Panc1 (cell line): ENCODE measurements around the gene ATF7. TPM values are rescaled to one million over a fixed set of nuclear protein-coding genes. Genes with fewer than 3 reads are reported as not detected.

Source experiments
- ATAC-seq: fragments of 200-7000 bp; cut with Tn5 transposase; 2 replicates; pipeline ENCODE4 v1.9.1; 2020; ENCODE audit warnings: mild to moderate bottlenecking, moderate library complexity
- BruUV-seq: library from RNA; stranded (reverse); fragments of 400-500 nt; replicated peaks from 2 replicates; lab custom pipeline; 2021; lab: Mats Ljungman, UMichigan
- CTCF ChIA-PET: fragments of 300-600 bp; sonication (Branson Sonifier 250); formaldehyde crosslinking; loops from one replicate; lab custom pipeline; 2022; ENCODE audit warnings: antibody characterized with exemption; lab: Charles Lee
- POLR2A ChIA-PET: fragments of 300-600 bp; sonication (Branson Sonifier 250); formaldehyde crosslinking; loops from one replicate; lab custom pipeline; 2022; ENCODE audit warnings: antibody characterized with exemption; lab: Charles Lee
- DNase-seq: peaks from one replicate; pipeline ENCODE4 v3.0.0-alpha.2; 2010; ENCODE audit warnings: low read depth, low spot score
- H3K27ac ChIP-seq: 2 replicates; pipeline ENCODE4 v1.5.1; 2011; ENCODE audit warnings: mild to moderate bottlenecking, low read length, inconsistent platforms
- H3K27me3 ChIP-seq: fragments of 200-500 bp; sonication (Bioruptor generic); 2 replicates; pipeline ENCODE4 v1.6.0; 2014; ENCODE audit warnings: low read length, inconsistent platforms; ENCODE audit not compliant: control insufficient read depth, insufficient read depth
- H3K36me3 ChIP-seq: fragments of 200-500 bp; sonication (Bioruptor generic); 2 replicates; pipeline ENCODE4 v1.5.1; 2014; ENCODE audit warnings: inconsistent platforms, mild to moderate bottlenecking, low read length, moderate library complexity; ENCODE audit not compliant: control insufficient read depth, insufficient read depth
- H3K4me1 ChIP-seq: 2 replicates; pipeline ENCODE4 v1.5.1; 2011; ENCODE audit warnings: inconsistent platforms, mild to moderate bottlenecking, low read length, moderate library complexity; ENCODE audit not compliant: control insufficient read depth, insufficient read depth
- H3K4me3 ChIP-seq, 2 experiments: 2 replicates each; pipeline ENCODE4 v1.5.1; 2011 to 2012; ENCODE audit warnings: low read depth in 2 of 2, low read length in 2 of 2, mild to moderate bottlenecking in 2 of 2, inconsistent platforms in 1 of 2, moderate library complexity in 1 of 2
- H3K9me3 ChIP-seq: fragments of 200-500 bp; sonication (Bioruptor generic); 2 replicates; pipeline ENCODE4 v1.5.1; 2014; ENCODE audit warnings: low read depth, mild to moderate bottlenecking, inconsistent platforms, low read length, moderate library complexity; ENCODE audit not compliant: control insufficient read depth, insufficient read depth
- POLR2AphosphoS5 ChIP-seq: IDR thresholded peaks from 2 replicates; pipeline ENCODE4 v1.6.1; 2012; ENCODE audit warnings: mild to moderate bottlenecking, low read depth, low read length, moderate library complexity
- SIN3A ChIP-seq: IDR thresholded peaks from 2 replicates; pipeline ENCODE4 v1.6.1; 2012; ENCODE audit warnings: low read depth, mild to moderate bottlenecking, low read length, moderate library complexity, borderline replicate concordance; ENCODE audit not compliant: insufficient read depth
- TCF7L2 ChIP-seq: IDR thresholded peaks from 2 replicates; pipeline ENCODE4 v1.6.1; 2011; ENCODE audit warnings: mild to moderate bottlenecking, low read depth, low read length, inconsistent platforms
- in situ Hi-C: cut with HindIII; loops from 2 replicates; pipeline ENCODE4 v1.10.0; 2016; ENCODE audit warnings: low sequenced_read_pairs, low pct_unique_long_range_greater_than_20kb
- intact Hi-C: fragments of 100-400 bp; cut with micrococcal nuclease; formaldehyde crosslinking; loops from one replicate; pipeline ENCODE4 v1.10.0; 2022; ENCODE audit not compliant: unreplicated experiment
- total RNA-seq: library from RNA; stranded (reverse); gene quantifications from one replicate; pipeline ENCODE4 v1.2.1, GENCODE V29; 2021; ENCODE audit not compliant: unreplicated experiment
- TF ChIP-seq, protein P1 (sequence below), 2 experiments: IDR thresholded peaks; 2 replicates each; pipeline ENCODE4 v1.6.1; 2011 to 2012; ENCODE audit warnings: low read depth in 2 of 2, control low read depth in 1 of 2, low read length in 1 of 2, mild to moderate bottlenecking in 1 of 2, moderate library complexity in 1 of 2; ENCODE audit not compliant: insufficient read depth in 1 of 2
- TF ChIP-seq, protein P2 (sequence below): fragments of 450-650 bp; IDR thresholded peaks from 2 replicates; pipeline ENCODE4 v1.5.1; 2017; ENCODE audit warnings: mild to moderate bottlenecking

The ATF7 gene
- total RNA-seq, 1 experiment from 2014 or later, result 29.5 TPM

DNA sequence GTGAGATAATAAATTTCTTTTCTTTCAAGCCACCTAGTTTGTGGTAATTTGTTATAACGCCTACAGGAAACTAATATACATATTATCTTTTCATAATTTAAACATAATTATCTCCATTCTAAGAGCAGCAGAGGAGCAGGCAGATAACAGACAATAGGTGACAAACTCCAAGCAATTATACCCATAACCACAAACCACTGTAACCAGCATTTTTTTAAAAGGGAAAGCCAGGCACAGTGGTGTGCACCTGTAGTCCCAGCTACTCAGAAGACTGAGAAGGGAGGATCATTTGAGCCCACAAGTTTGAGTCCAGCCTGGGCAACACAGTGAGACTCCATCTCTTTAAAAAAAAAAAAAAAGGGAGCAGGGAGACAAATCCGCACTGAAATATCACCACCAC lies 54.9 kb downstream of the ATF7 start:
- intact Hi-C loops (no loop called here), in situ Hi-C loops (no loop called here)
- ATAC-seq (no peak), DNase-seq (no peak)
- CTCF ChIA-PET, result interaction anchor here (0.5 to 0.6 kb wide), 2 partner anchors 11 to 1519 kb away, joined by 3 to 14 read pairs; no protein-coding TSS in a partner anchor
- Histone ChIP-seq H3K4me3 (no peak overlapping the region), H3K4me1 (no peaks in the 10 kb centered on the region), H3K36me3 (no peaks in the 10 kb centered on the region), H3K27me3 (no peaks in the 10 kb centered on the region), H3K27ac (no peak overlapping the region), H3K9me3 (no peaks in the 10 kb centered on the region)
- BruUV-seq, result no TSS peak
- TF ChIP-seq, protein P1, sequence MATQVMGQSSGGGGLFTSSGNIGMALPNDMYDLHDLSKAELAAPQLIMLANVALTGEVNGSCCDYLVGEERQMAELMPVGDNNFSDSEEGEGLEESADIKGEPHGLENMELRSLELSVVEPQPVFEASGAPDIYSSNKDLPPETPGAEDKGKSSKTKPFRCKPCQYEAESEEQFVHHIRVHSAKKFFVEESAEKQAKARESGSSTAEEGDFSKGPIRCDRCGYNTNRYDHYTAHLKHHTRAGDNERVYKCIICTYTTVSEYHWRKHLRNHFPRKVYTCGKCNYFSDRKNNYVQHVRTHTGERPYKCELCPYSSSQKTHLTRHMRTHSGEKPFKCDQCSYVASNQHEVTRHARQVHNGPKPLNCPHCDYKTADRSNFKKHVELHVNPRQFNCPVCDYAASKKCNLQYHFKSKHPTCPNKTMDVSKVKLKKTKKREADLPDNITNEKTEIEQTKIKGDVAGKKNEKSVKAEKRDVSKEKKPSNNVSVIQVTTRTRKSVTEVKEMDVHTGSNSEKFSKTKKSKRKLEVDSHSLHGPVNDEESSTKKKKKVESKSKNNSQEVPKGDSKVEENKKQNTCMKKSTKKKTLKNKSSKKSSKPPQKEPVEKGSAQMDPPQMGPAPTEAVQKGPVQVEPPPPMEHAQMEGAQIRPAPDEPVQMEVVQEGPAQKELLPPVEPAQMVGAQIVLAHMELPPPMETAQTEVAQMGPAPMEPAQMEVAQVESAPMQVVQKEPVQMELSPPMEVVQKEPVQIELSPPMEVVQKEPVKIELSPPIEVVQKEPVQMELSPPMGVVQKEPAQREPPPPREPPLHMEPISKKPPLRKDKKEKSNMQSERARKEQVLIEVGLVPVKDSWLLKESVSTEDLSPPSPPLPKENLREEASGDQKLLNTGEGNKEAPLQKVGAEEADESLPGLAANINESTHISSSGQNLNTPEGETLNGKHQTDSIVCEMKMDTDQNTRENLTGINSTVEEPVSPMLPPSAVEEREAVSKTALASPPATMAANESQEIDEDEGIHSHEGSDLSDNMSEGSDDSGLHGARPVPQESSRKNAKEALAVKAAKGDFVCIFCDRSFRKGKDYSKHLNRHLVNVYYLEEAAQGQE (IDR thresholded peaks at IDR 0.05; ENCODE audit: insufficient read depth in 1 of 2, low read depth in 2 of 2, low read length in 1 of 2), result no peak
- TF ChIP-seq, protein P2, sequence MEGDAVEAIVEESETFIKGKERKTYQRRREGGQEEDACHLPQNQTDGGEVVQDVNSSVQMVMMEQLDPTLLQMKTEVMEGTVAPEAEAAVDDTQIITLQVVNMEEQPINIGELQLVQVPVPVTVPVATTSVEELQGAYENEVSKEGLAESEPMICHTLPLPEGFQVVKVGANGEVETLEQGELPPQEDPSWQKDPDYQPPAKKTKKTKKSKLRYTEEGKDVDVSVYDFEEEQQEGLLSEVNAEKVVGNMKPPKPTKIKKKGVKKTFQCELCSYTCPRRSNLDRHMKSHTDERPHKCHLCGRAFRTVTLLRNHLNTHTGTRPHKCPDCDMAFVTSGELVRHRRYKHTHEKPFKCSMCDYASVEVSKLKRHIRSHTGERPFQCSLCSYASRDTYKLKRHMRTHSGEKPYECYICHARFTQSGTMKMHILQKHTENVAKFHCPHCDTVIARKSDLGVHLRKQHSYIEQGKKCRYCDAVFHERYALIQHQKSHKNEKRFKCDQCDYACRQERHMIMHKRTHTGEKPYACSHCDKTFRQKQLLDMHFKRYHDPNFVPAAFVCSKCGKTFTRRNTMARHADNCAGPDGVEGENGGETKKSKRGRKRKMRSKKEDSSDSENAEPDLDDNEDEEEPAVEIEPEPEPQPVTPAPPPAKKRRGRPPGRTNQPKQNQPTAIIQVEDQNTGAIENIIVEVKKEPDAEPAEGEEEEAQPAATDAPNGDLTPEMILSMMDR, result no peak
- TF ChIP-seq POLR2AphosphoS5 (no peak), SIN3A (no peak), TCF7L2 (no peak)
- POLR2A ChIA-PET, result no interaction called here

DNA sequence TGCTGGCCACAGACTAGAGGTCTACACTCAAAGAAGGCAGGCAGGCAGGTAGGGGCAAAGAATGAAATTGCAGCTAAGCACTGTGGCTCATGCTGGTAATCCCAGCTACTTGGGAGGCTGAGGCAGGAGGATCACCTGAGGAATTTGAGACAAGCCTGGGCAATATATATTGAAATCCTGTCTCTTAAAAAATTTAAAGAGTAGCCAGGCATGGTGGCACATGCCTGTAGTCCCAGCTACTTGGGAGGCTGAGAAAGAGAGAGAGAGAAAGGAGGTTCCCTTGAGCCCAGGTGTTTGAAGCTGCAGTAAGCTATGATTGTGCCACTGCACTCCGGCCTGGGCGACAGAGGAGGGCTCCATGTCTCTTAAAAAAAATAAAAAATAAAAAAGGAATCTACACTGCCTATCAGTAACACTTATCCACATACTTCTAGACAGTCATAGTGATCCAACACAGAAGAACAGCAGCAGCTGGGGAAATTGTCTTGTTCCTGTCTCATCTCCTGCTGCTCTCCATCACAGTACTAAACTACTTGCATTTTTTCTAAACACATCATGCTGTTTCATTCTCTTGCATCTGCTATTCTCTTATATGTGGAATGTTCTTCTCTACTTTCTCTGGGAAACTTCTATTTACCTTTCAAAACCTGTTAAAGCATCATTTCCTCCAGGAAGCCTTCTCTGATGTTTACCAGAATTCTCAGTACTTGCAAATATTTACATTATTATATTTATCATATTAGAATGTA lies 57.2 kb downstream of the ATF7 start:
- Histone ChIP-seq H3K9me3 (no peaks in the 10 kb centered on the region), H3K4me3 (no peak overlapping the region), H3K27ac (no peak overlapping the region), H3K36me3 (no peaks in the 10 kb centered on the region), H3K27me3 (no peaks in the 10 kb centered on the region), H3K4me1 (no peaks in the 10 kb centered on the region)
- intact Hi-C loops (no loop called here), in situ Hi-C loops (no loop called here)
- ChIA-PET CTCF (interaction anchor here (1.0 kb wide), 1 partner anchor 12 kb away, joined by 3 read pairs; no protein-coding TSS in a partner anchor), POLR2A (interaction anchor here (0.6 kb wide), 1 partner anchor 9 kb away, joined by 8 read pairs; no protein-coding TSS in a partner anchor)
- TF ChIP-seq, protein P2, result no peak
- no peak for TF ChIP-seq SIN3A
- TF ChIP-seq POLR2AphosphoS5, result no peak
- TF ChIP-seq, protein P1 (IDR thresholded peaks at IDR 0.05; ENCODE audit: insufficient read depth in 1 of 2, low read depth in 2 of 2, low read length in 1 of 2), result no peak
- TF ChIP-seq TCF7L2, result no peak
- no peak; the same call in 1 of the 2 replicates for ATAC-seq
- no peak for DNase-seq
- no TSS peak for BruUV-seq
